ENCODE measurements around the gene GPR61.

- TF ChIP-seq POLR2A (IDR thresholded peaks at IDR 0.05; ENCODE audit: low read length) = no peak
- TF ChIP-seq GATA1 (IDR thresholded peaks at IDR 0.05; ENCODE audit: low read depth, low read length) = no peak
Observed at GRCh38 chr1:109508873-109509175, 30.8 kb upstream of the GPR61 start.
